Measurements from ENCODE around the gene NNAT. TPM values are rescaled to one million over a fixed set of nuclear protein-coding genes. Genes with fewer than 3 reads are reported as not detected.
A peak's percentile ranks its signal among the peaks of the same experiment; 100 is the strongest.

Gene NNAT
- total RNA-seq, 1 donor, result not detected

DNA sequence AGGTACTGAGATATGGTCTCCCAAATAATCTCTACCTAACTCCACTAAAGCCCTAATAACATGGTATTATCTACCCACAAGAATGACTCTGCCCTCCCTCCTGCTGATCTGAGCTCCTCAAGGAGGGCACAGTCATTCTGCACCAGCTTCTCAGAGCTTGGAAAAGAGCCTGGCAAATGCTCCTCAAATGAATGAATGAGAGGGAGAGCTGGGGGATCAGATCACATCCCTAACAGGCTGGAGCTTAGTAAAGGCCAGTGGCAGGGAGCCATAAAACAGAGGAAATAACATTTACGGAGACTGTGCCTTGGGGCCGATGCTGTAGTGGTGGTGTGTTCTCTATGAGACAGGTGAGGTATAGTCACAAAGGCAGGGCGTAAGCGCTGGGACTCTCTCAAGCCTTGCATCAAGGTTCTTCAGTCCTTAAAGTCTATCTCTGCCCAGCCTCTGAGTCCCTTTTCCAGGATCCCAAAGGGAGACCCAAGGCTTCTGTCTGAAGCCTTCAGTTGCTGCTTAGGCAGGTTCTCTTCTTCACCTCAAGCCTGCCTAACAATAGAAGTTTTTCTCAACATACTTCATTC is 7.2 kb upstream of the NNAT start:
- H3K4me3 ChIP-seq (ENCODE audit: insufficient read depth, low read length), result no peak overlapping the region
- H4K20me1 ChIP-seq (ENCODE audit: insufficient read depth, low read length), result peaks cover 56% of the 10 kb centered on the region
- H3K4me1 ChIP-seq (ENCODE audit: insufficient read depth, low read length), result peaks cover 17% of the 10 kb centered on the region
- TF ChIP-seq, protein P1, sequence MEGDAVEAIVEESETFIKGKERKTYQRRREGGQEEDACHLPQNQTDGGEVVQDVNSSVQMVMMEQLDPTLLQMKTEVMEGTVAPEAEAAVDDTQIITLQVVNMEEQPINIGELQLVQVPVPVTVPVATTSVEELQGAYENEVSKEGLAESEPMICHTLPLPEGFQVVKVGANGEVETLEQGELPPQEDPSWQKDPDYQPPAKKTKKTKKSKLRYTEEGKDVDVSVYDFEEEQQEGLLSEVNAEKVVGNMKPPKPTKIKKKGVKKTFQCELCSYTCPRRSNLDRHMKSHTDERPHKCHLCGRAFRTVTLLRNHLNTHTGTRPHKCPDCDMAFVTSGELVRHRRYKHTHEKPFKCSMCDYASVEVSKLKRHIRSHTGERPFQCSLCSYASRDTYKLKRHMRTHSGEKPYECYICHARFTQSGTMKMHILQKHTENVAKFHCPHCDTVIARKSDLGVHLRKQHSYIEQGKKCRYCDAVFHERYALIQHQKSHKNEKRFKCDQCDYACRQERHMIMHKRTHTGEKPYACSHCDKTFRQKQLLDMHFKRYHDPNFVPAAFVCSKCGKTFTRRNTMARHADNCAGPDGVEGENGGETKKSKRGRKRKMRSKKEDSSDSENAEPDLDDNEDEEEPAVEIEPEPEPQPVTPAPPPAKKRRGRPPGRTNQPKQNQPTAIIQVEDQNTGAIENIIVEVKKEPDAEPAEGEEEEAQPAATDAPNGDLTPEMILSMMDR (IDR thresholded peaks at IDR 0.05; ENCODE audit: extremely low read depth, low read depth, low read length), result no peak
- H2AFZ ChIP-seq (ENCODE audit: low read length), result no peak overlapping the region
- H3K36me3 ChIP-seq (ENCODE audit: insufficient read depth, low read length), result peaks cover 30% of the 10 kb centered on the region
- no peaks in the 10 kb centered on the region for H3K9me3 ChIP-seq (ENCODE audit: low read depth, low read length)
- H3K4me2 ChIP-seq (ENCODE audit: insufficient read depth, low read length), result no peak overlapping the region
- H3K27me3 ChIP-seq (ENCODE audit: insufficient read depth, low read length), result no peaks in the 10 kb centered on the region
- H3K27ac ChIP-seq (ENCODE audit: low read depth, low read length), result no peak overlapping the region
- DNase-seq (ENCODE audit: insufficient read length, low spot score, missing footprints), result no peak
- peaks cover 73% of the 10 kb centered on the region for H3K79me2 ChIP-seq (ENCODE audit: insufficient read depth, low read length)

DNA sequence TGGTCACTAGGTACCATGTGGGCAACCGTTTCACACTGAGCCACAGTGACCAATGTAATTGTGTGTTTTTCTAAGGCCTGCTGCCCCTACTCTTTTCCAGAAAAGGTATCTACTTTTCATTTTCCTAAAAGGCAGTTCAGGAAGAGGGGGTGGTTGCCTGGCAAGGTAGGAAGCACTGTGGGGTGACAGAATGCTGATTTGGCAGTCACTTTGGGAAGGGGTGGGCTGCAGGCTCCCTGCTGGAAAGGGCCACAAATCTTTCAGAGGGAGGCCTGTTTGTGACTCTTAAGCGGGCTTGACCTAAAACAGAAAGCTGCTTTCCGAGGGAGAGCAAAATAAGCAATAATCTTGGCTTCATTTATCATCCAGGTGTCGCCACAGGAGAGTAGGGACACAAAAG is 5.2 kb upstream of the NNAT start:
- peaks cover 17% of the 10 kb centered on the region for H3K4me1 ChIP-seq (ENCODE audit: insufficient read depth, low read length)
- H3K27ac ChIP-seq (ENCODE audit: low read depth, low read length), result no peak overlapping the region

DNA sequence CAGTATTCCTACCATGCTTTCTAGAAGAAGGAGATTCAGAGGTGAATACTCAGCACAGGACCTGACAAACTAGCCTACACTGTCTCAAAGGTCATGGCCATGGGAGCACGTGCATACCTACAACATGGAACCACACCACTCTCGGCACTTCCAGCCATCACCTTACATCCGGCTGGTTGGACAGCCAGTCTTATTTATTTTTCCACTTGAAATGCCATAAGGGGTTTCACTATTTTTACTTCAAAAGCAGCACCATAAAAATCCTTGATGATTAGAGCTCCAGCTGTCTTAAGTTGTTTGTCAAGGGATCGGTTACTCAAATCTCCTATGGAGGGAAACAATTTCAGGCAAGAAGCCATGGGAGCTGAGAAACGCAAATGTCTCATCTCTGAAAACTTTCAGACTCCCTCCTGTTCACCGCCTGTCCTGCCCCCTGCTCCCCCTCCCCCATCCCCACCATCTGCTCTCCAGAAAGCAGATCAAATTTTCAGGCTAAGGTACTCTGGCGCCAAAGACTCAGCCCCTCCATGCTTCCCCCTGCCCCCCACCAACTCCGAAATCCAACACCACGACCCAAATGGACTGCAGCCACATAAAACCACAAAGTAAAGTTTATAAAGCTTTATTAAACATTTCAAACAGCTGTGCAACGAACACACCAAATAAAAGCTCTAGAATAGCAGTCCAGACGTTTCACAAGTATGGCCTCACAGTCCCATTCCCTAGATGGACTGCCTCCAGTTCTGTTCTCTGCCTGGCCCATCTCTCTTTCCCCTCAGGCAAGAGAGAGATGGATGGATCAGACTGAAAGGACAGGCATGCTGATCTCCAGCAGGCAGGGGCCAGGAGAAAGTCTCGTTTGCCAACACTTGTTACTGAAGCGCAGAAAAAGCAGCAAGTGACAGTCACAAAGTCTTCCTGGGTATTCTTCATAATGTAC is 4.0 kb upstream of the NNAT start:
- Histone ChIP-seq H3K36me3 (ENCODE audit: insufficient read depth, low read length) (peaks cover 24% of the 10 kb centered on the region), H3K4me2 (ENCODE audit: insufficient read depth, low read length) (no peak overlapping the region), H3K4me1 (ENCODE audit: insufficient read depth, low read length) (peaks cover 7% of the 10 kb centered on the region), H2AFZ (ENCODE audit: low read length) (no peak overlapping the region), H3K79me2 (ENCODE audit: insufficient read depth, low read length) (peaks cover 93% of the 10 kb centered on the region), H4K20me1 (ENCODE audit: insufficient read depth, low read length) (peaks cover 70% of the 10 kb centered on the region), H3K9me3 (ENCODE audit: low read depth, low read length) (no peaks in the 10 kb centered on the region), H3K4me3 (ENCODE audit: insufficient read depth, low read length) (no peak overlapping the region), H3K27ac (ENCODE audit: low read depth, low read length) (no peak overlapping the region), H3K27me3 (ENCODE audit: insufficient read depth, low read length) (no peaks in the 10 kb centered on the region)
- TF ChIP-seq, protein P1 (IDR thresholded peaks at IDR 0.05; ENCODE audit: extremely low read depth, low read depth, low read length), result no peak
- peak; percentile 88 for DNase-seq (ENCODE audit: insufficient read length, low spot score, missing footprints)

More for the DNA sequence above, 5.2 kb upstream of the NNAT start:
- H2AFZ ChIP-seq (ENCODE audit: low read length), result no peak overlapping the region
- H3K4me3 ChIP-seq (ENCODE audit: insufficient read depth, low read length), result no peak overlapping the region
- TF ChIP-seq, protein P1 (IDR thresholded peaks at IDR 0.05; ENCODE audit: extremely low read depth, low read depth, low read length), result no peak
- H3K27me3 ChIP-seq (ENCODE audit: insufficient read depth, low read length), result no peaks in the 10 kb centered on the region
- no peak for DNase-seq (ENCODE audit: insufficient read length, low spot score, missing footprints)
- no peak overlapping the region for H3K4me2 ChIP-seq (ENCODE audit: insufficient read depth, low read length)
- peaks cover 90% of the 10 kb centered on the region for H3K79me2 ChIP-seq (ENCODE audit: insufficient read depth, low read length)
- H3K9me3 ChIP-seq (ENCODE audit: low read depth, low read length), result no peaks in the 10 kb centered on the region
- peaks cover 24% of the 10 kb centered on the region for H3K36me3 ChIP-seq (ENCODE audit: insufficient read depth, low read length)
- peaks cover 71% of the 10 kb centered on the region for H4K20me1 ChIP-seq (ENCODE audit: insufficient read depth, low read length)

DNA sequence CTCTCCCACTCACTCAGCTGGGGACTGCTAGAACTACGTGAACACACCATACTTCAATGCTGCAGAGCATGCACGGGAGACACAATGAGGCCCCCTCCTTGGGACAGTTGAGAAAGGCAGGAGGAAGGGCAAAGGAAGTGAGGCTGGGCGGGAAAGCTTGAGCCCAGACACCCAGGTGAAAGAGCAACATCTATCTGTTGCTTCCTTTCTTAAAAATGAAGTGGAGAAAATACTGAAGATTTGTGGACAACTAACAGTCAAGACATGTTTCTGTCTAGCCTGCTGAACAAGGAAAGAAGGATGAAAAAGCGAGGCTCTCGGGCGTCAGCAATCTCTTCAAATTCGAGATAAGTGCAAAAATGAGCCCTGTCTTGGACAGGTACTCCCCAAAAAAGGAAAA is 3.0 kb upstream of the NNAT start:
- Histone ChIP-seq H3K4me1 (ENCODE audit: insufficient read depth, low read length) (peaks cover 5% of the 10 kb centered on the region), H3K4me2 (ENCODE audit: insufficient read depth, low read length) (no peak overlapping the region), H3K9me3 (ENCODE audit: low read depth, low read length) (no peaks in the 10 kb centered on the region), H3K4me3 (ENCODE audit: insufficient read depth, low read length) (no peak overlapping the region), H2AFZ (ENCODE audit: low read length) (no peak overlapping the region), H4K20me1 (ENCODE audit: insufficient read depth, low read length) (peaks cover 77% of the 10 kb centered on the region), H3K36me3 (ENCODE audit: insufficient read depth, low read length) (peaks cover 27% of the 10 kb centered on the region), H3K79me2 (ENCODE audit: insufficient read depth, low read length) (peaks cover 97% of the 10 kb centered on the region), H3K27ac (ENCODE audit: low read depth, low read length) (no peak overlapping the region), H3K27me3 (ENCODE audit: insufficient read depth, low read length) (no peaks in the 10 kb centered on the region)
- TF ChIP-seq, protein P1 (IDR thresholded peaks at IDR 0.05; ENCODE audit: extremely low read depth, low read depth, low read length), result no peak
- no peak for DNase-seq (ENCODE audit: insufficient read length, low spot score, missing footprints)

Measured in osteoblast (primary cell).